HEK293T (cell line): Measurements from ENCODE around the gene TLE4.

Experiments used
- CTCF ChIA-PET: fragments of 350-600 bp; formaldehyde crosslinking; extraction: SDS; loops from one replicate; lab custom pipeline; 2021; ENCODE audit warnings: antibody characterized with exemption, inconsistent platforms; lab: Yijun Ruan, JAX
- POLR2A ChIA-PET: fragments of 350-600 bp; formaldehyde crosslinking; extraction: SDS; loops from one replicate; lab custom pipeline; 2020; ENCODE audit warnings: antibody characterized with exemption, inconsistent platforms; lab: Yijun Ruan, JAX
- DNase-seq: peaks from one replicate; pipeline ENCODE4 v3.0.0; 2012; ENCODE audit warnings: mixed read lengths; ENCODE audit errors: extremely low spot score
- ARNT ChIP-seq: fragments of 450-650 bp; IDR thresholded peaks from 2 replicates; pipeline ENCODE4 v1.6.1; 2017; ENCODE audit warnings: mild to moderate bottlenecking
- BHLHE40 ChIP-seq: fragments of 450-650 bp; IDR thresholded peaks from 2 replicates; pipeline ENCODE4 v1.6.1; 2016; ENCODE audit warnings: mild to moderate bottlenecking, moderate library complexity, borderline replicate concordance
- CTBP1 ChIP-seq: fragments of 450-650 bp; IDR thresholded peaks from 2 replicates; pipeline ENCODE4 v1.6.1; 2016; ENCODE audit warnings: borderline replicate concordance
- ELF4 ChIP-seq: fragments of 450-650 bp; IDR thresholded peaks from 2 replicates; pipeline ENCODE4 v1.6.1; 2017; ENCODE audit warnings: antibody characterized with exemption
- FOXA1 ChIP-seq: fragments of 450-650 bp; IDR thresholded peaks from 2 replicates; pipeline ENCODE4 v1.6.1; 2016; ENCODE audit warnings: mild to moderate bottlenecking
- FOXK2 ChIP-seq: fragments of 450-650 bp; IDR thresholded peaks from 2 replicates; pipeline ENCODE4 v1.6.1; 2016; ENCODE audit warnings: mild to moderate bottlenecking
- FOXM1 ChIP-seq: fragments of 450-650 bp; IDR thresholded peaks from 2 replicates; pipeline ENCODE4 v1.6.1; 2017; ENCODE audit warnings: mild to moderate bottlenecking, borderline replicate concordance
- HDGF ChIP-seq: fragments of 450-650 bp; IDR thresholded peaks from 2 replicates; pipeline ENCODE4 v1.6.1; 2017; ENCODE audit warnings: antibody characterized with exemption, borderline replicate concordance
- L3MBTL2 ChIP-seq: fragments of 450-650 bp; conservative IDR thresholded peaks from 2 replicates; pipeline ENCODE4 v1.6.1; 2016; ENCODE audit warnings: mild to moderate bottlenecking
- LEF1 ChIP-seq: fragments of 450-650 bp; IDR thresholded peaks from 2 replicates; pipeline ENCODE4 v1.6.1; 2017; ENCODE audit warnings: mild to moderate bottlenecking, borderline replicate concordance
- NFRKB ChIP-seq: fragments of 450-650 bp; IDR thresholded peaks from 2 replicates; pipeline ENCODE4 v1.6.1; 2016; ENCODE audit warnings: mild to moderate bottlenecking, moderate library complexity
- SP1 ChIP-seq: fragments of 450-650 bp; IDR thresholded peaks from 2 replicates; pipeline ENCODE4 v1.6.1; 2017
- SUZ12 ChIP-seq: fragments of 450-650 bp; IDR thresholded peaks from 2 replicates; pipeline ENCODE4 v1.6.1; 2016; ENCODE audit warnings: mild to moderate bottlenecking
- TARDBP ChIP-seq: fragments of 450-650 bp; IDR thresholded peaks from 2 replicates; pipeline ENCODE4 v1.6.1; 2016
- ZNF384 ChIP-seq: fragments of 450-650 bp; IDR thresholded peaks from 2 replicates; pipeline ENCODE4 v1.6.1; 2016
- TF ChIP-seq, protein P1 (sequence below): fragments of 450-650 bp; IDR thresholded peaks from 2 replicates; pipeline ENCODE4 v1.6.1; 2016

TLE4 gene

DNA sequence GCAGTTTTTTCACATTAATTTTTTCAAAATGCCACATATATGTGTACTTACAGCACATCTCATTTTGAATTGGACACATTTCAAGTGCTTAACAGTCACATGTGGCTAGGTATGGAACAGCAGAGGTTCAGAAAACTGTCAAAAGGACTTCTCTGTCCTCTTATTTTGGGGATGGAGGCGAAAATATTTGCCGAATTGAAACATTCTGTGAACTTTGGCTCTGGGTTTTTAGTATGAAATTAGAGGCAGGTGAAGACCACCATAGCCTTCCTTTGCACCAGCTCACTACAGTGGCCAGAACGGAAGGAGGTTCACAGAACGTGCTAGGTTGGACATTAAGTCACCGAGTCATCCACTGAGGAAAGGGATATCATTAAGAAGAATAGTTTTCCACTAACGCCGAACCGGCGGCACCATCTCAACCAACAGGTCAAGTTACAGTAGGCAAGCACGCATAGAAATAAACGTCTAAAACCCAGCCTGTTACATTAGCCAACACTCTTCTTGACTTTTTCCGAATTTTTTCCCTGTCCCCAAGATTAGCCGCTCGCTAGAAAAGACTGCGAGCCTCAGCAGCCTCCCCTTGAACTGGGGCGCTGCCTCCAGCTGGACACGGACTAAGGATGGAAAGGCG, 1.8 kb upstream of the TLE4 start:
- peak; percentile 57 for DNase-seq
- ChIA-PET CTCF (interaction anchor here (1.0 kb wide), 1 partner anchor 315 kb away, joined by 8 read pairs; no protein-coding TSS in a partner anchor), POLR2A (interaction anchor here (0.7 to 3.7 kb wide), 14 partner anchors 10 to 184 kb away, joined by 3 to 92 read pairs (median 6); no protein-coding TSS in a partner anchor)
- no peak for TF ChIP-seq SP1
- TF ChIP-seq L3MBTL2: no peak
- no peak for TF ChIP-seq ZNF384
- TF ChIP-seq FOXA1: no peak
- TF ChIP-seq FOXM1: no peak
- TF ChIP-seq CTBP1: no peak
- no peak for TF ChIP-seq NFRKB
- no peak for TF ChIP-seq BHLHE40
- TF ChIP-seq, protein P1, sequence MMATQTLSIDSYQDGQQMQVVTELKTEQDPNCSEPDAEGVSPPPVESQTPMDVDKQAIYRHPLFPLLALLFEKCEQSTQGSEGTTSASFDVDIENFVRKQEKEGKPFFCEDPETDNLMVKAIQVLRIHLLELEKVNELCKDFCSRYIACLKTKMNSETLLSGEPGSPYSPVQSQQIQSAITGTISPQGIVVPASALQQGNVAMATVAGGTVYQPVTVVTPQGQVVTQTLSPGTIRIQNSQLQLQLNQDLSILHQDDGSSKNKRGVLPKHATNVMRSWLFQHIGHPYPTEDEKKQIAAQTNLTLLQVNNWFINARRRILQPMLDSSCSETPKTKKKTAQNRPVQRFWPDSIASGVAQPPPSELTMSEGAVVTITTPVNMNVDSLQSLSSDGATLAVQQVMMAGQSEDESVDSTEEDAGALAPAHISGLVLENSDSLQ: no peak
- no peak for TF ChIP-seq TARDBP
- TF ChIP-seq FOXK2: no peak
- no peak for TF ChIP-seq SUZ12
- no peak for TF ChIP-seq LEF1
- no peak for TF ChIP-seq HDGF
- no peak for TF ChIP-seq ARNT
- TF ChIP-seq ELF4: no peak

DNA sequence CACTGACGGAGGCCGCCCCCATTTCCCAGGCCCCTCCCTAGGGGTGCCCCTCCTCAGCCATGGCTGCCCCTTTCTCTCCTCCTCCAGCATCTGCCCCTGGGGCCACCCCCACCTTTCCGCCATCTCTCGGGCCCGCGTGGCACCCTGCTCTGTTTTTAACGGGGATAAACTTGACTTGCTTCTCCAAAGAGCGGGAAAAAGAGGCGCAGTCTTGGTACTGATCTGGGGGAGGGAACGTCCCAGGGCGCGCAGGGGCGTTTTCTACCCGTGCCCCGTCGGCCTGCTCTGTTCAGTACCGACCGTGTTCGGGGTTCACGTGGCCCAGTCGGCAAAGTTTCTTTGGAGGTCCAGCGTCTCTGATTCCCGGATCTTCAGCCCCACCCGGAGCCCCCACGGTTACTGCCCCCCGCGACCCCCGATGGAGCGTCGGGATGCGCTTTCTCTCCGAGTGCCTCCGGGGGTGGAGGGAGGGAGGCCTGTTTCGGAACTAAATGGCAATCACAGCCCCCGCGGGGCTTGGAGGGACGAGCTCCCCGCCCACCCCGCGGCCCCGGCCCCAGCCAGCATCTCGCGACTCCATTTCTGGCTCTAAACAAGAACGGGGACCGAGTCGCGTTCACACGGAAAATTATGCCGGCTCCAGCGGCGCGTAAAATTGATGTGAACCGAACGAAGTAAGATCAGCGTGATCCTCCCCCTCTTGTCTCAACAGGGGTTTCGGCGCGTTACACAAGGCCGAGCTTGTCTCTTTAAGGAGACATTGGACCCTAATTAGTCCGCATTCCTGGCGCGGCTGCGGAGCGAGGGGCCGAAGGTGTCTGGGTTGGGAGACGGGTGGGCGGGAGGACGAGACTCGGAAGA, 1.1 kb upstream of the TLE4 start:
- ChIA-PET CTCF (interaction anchor here (1.0 to 1.5 kb wide), 3 partner anchors 77 to 316 kb away, joined by 3 to 8 read pairs (median 3); no protein-coding TSS in a partner anchor), POLR2A (interaction anchor here (0.7 to 3.7 kb wide), 88 partner anchors 8 to 1274 kb away, joined by 3 to 92 read pairs (median 6); partner anchors contain the start of gene PSAT1)
- no peak for TF ChIP-seq FOXM1
- no peak for TF ChIP-seq SP1
- TF ChIP-seq NFRKB: no peak
- TF ChIP-seq HDGF: no peak
- TF ChIP-seq CTBP1: no peak
- TF ChIP-seq FOXA1: no peak
- TF ChIP-seq, protein P1: no peak
- TF ChIP-seq TARDBP: no peak
- no peak for TF ChIP-seq BHLHE40
- TF ChIP-seq ZNF384: no peak
- no peak for TF ChIP-seq LEF1
- no peak for TF ChIP-seq L3MBTL2
- TF ChIP-seq FOXK2: no peak
- TF ChIP-seq ELF4: no peak
- peak; percentile 88 for DNase-seq

DNA sequence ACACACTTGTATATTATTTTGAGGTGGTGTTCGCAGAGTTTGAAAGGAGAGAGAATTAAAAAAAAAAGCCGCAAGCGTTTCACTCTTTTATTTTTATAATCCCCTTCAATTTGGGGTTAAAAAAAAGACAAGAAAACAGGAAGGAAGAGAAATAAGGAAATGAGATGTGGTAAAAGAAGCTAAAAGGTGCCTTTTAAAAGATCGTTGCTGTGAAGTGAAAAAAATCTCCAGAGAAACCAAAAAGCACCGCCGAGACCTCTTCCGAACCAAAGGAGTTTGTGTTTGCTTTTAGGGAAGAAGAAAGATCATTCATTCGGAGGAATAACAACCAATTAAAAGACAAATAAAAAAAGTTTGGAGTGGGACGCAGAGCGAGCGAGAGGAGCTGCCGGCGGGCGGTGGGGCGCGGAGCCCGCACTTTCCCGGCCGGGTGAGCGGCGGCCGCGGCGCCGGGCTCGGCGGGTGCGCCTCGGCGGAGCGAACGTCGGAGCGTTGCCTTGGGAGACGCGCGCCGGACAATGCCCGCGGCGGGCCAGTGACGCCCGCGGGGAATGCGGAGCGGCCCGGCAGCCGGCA, 355 bp downstream of the TLE4 start:
- POLR2A ChIA-PET: interaction anchor here (0.6 to 3.7 kb wide), 89 partner anchors 9 to 1275 kb away, joined by 3 to 92 read pairs (median 6); partner anchors contain the start of gene PSAT1
- CTCF ChIA-PET: interaction anchor here (0.7 to 1.2 kb wide), 6 partner anchors 37 to 317 kb away, joined by 3 to 9 read pairs (median 4); no protein-coding TSS in a partner anchor
- TF ChIP-seq FOXM1 (no peak), FOXA1 (no peak), FOXK2 (no peak), ELF4 (no peak), LEF1 (no peak), ZNF384 (no peak), SUZ12 (no peak), SP1 (no peak), BHLHE40 (no peak), TARDBP (no peak), NFRKB (no peak), L3MBTL2 (no peak), CTBP1 (no peak)
- TF ChIP-seq, protein P1: no peak
- DNase-seq: no peak

DNA sequence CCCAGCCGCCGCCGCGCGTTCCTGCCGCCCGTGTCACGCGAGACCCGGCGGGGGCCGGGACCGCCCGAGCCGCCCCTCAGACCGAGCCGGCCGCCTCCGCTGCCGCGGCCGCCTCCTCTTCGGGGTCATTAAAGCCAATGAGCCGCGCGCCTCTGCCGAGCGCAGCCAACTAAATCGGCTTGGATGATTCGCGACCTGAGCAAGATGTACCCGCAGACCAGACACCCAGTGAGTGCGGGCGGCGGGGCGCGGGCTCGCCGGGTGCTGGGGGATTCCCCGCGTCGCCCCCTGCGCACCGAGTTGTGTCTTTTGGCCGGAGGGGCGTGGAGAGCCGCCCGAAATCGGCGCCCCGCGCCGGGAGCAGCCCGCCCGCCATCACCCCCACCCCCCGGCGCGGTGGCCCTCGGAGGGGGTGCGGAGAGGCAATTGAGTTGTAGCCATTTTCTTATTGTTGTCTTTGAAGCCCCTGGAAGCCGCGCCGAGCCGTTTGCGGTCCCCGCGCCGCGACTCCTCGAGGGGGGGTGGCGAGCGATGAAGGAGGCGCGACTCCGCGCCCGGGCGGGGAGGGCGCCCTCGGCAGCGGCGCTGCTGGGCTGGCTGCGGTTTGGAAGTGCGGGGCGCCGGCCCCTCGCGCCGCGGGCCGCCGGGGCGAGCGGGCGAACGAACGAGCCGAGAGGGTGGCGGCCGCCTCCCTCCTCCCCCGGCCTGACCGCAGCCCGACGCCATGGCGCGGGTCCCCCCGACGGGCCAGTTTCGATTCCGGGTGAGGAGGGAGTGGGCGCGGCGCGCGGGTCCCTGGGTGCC, 1.0 kb downstream of the TLE4 start:
- POLR2A ChIA-PET: interaction anchor here (0.5 to 3.7 kb wide), 39 partner anchors 11 to 322 kb away, joined by 3 to 92 read pairs (median 9); no protein-coding TSS in a partner anchor
- TF ChIP-seq FOXK2 (no peak), FOXA1 (no peak), HDGF (no peak), ELF4 (no peak), LEF1 (no peak), TARDBP (no peak), ARNT (no peak), SP1 (no peak), FOXM1 (no peak), SUZ12 (no peak), NFRKB (no peak), BHLHE40 (no peak)
- peak; percentile 78 for DNase-seq
- CTCF ChIA-PET: interaction anchor here (0.7 to 1.2 kb wide), 3 partner anchors 96 to 170 kb away, joined by 3 to 5 read pairs (median 4); no protein-coding TSS in a partner anchor
